GM18517 (cell line): ENCODE data around the gene DENND1A.
"Not testable (repeated sequence)": the region's sequence is repeated elsewhere in the genome, so short reads cannot be mapped to it uniquely, and the experiment has no call there.

Experiments used
- ATAC-seq: cut with Tn5 transposase; IDR thresholded peaks from one replicate; pipeline ENCODE4 v1.9.1; 2021; ENCODE audit warnings: mild to moderate bottlenecking, moderate library complexity; ENCODE audit not compliant: unreplicated experiment

DENND1A gene

DNA sequence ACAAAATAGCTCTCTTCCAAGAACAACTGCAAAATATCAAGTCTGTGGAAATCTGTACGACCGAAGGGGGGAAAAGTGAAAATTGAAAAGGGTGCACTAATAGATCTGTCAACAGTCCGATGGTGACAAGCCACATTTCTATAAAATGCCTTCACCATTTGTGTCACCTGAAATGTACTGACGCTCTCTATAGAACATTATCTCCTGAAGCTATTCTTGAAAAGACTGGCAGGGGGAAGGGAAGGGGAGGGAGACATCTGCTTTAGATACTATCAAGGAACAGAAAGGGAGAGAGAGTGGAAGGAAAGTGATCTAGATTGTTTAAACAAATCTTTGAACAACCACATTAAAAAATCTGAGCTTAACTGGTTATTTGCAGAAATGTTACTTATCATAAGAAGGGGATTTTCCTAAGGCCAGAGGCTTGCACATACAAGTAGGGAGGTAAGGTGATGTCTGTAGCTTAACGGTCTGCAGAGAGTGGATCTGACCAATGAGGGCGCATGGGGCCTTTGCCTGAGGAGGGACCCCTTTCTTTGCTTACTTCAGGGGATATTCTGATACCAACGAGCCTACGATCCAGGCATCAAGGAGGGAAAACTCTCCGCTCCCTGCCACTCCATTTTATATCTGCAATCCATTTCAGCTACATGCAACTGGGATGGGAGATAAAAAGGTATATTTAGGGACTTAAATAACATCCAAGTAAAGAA is 481.8 kb downstream of the DENND1A start:
- no peak for ATAC-seq

DNA sequence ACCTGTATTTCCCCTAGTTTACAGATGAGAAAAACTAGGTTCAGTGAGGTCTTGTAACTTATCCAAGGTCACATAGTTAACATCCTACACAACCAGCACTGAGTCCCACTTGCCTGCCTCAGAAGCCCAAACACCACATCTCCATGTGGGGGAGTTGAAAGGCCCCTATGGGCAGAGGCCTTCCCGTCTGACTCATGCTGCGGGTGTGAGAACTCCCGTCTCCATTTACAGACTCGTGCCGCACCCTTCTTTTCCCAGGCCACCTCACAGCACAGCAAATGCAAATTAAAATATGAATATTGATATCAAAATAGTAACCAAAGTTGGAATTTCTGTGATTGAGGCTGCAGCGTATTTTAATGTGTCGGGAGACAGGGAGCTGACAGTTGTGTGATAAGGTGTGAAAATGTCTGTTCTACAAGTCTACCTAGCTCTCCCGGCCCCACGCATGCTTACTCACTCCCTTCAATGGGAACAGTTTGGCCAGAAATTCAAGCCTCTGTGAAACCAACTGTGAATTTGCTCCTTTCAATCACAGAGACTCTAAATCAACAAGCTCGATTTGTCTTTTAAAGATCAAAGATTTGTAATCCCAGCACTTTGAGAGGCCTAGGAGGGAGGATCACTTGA is 483.8 kb downstream of the DENND1A start:
- ATAC-seq: no peak

DNA sequence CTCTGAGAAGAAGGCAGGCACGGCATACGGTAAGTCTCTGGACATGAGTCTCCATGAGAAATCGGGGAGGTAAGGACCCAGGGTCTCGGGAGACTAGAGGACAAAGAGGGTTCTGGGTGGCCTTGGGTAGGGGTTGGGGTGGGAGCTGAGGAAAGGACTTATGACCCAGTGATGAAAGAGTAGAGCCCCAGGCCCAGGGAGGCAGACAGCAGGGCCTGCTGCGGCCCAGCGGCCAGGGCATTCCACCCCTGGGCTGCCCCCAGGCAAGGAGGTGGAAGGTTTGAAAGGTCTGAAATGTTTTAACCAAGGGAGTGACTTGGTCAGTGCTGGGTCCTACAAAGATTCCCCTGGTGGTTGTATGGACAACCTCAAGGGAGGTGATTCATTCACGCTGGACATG is 484.8 kb downstream of the DENND1A start:
- ATAC-seq: no peak

DNA sequence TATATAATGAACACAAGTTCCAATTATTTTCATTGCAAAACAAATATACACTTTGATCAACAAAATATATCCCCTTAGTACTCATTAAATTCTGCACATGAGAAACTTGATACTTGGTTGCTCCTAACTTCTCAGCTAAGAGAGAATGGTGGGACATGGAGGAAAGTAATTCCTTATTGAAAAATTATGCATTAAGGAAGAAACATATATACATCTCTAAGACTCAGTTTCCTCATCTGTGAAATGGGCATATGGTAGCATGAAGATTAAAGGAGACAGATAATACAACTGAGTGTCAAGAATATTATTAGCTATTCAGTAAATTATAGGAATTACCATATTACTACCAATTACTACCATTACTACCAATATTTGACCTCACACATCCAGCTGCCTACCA is 488.2 kb downstream of the DENND1A start:
- ATAC-seq: no peak

DNA sequence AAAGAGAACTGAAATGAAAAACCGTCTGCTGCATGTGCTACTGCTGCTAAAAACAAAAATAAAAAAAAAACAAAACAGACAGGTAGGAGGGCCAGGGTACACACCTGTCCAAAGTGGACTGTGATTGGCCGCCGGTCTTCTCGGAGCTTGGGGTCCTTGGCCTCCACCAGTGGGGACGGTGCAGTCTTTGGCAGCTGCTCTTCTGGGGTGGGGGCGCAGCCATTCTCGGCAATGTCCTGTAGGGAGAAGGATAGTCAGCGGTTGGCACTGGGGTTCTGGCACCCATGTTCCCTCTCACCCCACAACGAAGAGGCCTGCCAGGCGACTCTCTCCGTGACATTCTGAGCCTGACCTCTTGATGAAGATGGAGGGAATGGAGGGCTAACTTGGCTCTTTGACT is 489.7 kb downstream of the DENND1A start:
- no peak for ATAC-seq

DNA sequence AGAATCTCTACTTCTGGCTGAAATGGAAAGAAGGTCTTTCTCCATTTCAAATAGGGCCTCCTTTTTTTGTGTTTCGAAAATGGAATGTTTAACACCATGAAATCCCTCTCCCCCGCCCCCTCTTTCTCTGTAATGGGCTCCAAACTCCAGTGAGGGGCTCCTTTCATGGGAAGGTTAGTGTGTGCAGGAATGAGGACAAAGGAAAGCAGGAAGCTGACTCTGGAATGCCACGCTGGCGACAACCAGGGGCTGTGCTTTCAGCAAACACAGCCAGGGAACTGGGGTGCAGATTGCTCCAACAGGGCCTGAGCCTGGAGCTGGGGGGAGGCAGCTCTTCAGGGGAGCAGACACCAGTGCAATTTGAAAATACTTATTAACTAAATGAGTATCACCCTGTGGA is 491.1 kb downstream of the DENND1A start:
- ATAC-seq: no peak

DNA sequence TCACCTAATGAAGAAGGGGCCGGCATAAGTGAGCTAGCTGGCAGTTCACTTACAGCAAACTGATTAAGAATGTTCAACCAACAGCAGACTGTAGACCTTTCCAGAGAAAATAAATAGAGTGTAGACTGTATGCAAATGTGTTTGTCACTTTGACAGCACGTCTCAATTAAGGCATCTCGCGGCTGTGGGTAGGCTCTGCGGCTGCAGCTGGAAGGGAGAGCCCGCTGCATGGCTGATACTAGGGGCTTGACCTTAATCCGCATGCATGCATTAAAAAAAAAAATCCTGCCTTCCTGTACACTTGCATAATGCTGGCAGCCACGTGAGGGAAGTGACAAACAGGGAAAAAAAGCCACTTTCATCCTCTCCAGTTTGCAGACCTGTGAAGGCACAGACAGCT is 491.6 kb downstream of the DENND1A start:
- ATAC-seq: no peak

- no peak for ATAC-seq
Measured at GRCh38 chr9:123437201-123437600, 492.7 kb downstream of the DENND1A start.

GRCh38 chr9:123435471-123435870 is 494.5 kb downstream of the DENND1A start:
- no peak for ATAC-seq

- no peak for ATAC-seq
Measured at GRCh38 chr9:123434619-123435240, 495.2 kb downstream of the DENND1A start.

DNA sequence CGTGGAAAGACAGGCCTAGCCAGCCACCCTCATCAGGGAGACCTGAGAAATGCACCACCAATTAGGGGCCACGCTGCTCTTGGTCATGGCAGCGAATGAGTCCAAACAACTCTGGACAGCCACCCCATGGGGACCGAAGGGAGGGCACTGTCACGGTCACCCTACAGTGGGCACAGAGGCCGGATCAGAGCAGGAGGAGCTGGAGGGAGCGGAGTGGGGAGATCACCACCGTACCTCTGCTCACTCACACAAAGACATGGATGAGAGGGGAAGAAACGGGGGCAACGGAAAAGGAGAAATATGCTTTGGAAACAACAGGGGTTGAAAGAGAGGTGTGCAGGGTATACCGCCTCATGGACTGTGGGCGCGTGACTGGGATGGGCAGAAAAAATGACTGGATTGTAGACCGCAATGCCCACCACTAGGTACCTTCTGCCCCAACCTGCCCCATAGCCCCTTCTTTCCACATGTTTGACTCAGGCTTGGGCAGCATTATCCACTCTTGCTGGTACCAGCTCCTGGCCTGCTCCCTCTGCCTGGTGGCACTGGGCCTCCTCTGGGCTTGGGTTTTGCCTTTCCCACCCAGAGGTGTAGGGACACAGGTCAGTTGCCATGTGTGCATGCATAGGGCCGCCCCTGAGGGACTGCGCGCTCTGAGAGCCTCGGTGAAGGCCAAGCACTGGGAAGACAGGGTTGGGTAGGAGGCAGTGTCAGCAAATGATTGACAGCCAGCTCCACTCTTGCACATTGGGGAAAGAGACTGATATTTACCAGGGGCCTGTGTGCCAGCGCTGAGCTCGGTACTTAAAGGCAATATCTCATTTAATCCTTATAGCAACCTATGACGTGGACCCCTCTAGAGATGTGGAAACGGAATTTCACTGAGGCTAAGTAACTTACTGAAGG is 497.3 kb downstream of the DENND1A start:
- ATAC-seq: no peak

DNA sequence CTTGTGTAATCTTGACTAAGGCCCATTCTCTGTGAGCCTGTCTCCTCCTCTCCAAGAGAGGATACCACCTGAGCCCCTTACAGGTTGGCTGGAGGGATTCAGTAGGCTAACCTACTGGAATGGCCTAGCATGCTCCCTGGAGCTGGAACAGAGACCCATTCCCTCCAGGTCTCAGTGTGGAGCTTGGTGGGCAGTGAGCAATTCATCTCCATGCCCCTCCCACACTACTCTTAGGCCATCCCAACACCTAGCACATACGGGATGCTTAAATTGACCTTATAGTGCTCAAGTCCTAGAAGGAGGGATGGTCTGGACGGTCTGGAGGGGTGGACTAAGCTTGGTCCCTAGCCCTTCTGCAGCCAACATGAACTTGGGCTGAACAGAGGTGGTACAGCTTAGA is 498.3 kb downstream of the DENND1A start:
- no peak for ATAC-seq

GRCh38 chr9:123428450-123428849 is 501.5 kb downstream of the DENND1A start:
- ATAC-seq: not testable (repeated sequence)

DNA sequence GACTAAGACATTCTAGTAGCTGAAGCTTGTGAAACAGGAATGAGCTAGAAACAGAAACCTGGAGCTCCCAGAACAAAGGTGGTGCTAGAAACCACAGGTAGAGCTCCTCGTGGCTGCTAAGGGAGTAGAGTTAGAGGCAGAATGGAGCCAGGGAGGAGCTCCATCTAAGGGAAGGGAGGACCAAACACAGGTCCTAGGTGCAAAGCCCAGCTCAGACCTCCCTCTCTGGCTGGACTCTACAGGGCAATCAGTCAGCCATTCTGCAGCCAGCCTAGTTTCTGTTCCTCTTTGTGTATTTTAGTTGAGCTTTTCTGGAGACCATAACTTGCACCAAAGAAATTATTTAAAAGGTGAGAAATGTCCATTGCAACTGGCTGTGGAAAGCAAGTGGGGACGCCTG is 503.5 kb downstream of the DENND1A start:
- ATAC-seq: peak; percentile 59

DNA sequence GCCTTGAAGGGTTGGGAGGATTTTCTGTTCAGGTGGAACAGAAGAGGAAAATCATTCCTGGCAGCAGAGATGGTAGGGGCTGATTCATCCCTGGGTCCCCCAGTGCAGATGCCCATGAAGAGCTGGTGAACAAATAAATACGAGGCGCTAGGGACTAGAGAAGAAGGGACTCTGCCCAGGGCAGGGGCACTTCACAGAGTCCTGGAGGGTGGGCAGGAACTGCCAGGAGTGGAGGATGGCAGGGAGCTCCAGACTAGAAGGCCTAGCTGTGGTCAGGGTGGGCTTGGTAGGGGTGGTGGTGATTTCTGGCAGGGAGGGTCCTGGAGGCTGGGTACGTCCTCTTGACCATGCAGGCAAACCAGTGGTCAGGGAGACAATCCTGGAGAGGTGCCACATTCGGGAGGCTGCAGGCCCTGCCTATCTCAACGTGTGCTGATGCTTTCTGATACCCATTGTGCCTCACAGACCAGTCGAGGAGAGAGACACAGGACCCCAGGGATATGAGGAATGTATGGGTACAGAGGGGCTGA is 504.0 kb downstream of the DENND1A start:
- no peak for ATAC-seq

GRCh38 chr9:123425261-123425821 is 504.6 kb downstream of the DENND1A start:
- no peak for ATAC-seq

GRCh38 chr9:123424552-123425225 is 505.2 kb downstream of the DENND1A start:
- ATAC-seq: no peak

DNA sequence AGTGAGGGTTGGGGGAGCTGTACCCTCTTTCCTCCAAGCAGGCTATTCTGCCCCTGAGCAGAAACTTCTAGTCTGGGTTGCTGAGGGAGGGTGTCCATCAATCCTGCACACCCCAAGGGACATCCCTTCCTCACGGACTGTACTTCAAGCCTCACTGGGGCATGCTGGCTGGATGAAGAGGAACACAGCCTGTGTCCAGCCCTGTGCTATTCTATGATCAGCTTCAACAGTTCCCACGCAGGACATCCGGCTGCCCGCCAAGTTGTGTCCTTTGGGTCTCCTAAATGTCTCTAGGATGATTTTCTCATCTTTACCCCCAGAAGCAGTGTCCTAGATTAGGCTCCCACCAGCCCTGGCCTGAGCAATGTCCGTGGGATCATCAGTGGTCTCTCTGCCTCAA is 505.8 kb downstream of the DENND1A start:
- no peak for ATAC-seq

DNA sequence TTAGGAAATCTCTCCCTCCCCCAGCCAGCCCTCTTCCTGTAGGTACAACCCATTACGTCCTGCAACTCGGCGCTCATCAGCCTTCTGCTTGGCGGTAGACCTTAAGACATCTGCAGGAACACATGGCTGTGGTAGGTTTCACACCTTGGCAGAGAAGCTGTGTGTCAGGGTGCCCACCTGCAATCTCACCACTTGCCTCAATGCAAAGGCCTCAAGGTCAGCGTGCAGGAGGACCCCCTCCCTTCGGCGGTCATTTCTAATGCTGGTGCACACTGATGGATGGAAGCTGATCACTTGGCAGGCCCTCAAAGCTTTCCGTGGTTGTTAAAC is 506.6 kb downstream of the DENND1A start:
- no peak for ATAC-seq

GRCh38 chr9:123422635-123423310 is 507.2 kb downstream of the DENND1A start:
- no peak for ATAC-seq
